ENCODE data around the gene OR5M8. TPM values are rescaled to one million over a fixed set of nuclear protein-coding genes. Genes with fewer than 3 reads are reported as not detected.

Gene OR5M8
- not detected for total RNA-seq

GRCh38 chr11:56491270-56491669, at the start of gene OR5M8:
Gene OR5M8, minus strand, starts transcription at chr11:56491370. Its CDS starts 0 bp downstream, at chr11:56491370.
- whole genome bisulfite sequencing, 2 donors, result 81 to 82% methylated on average over 7 of the region's 7 CpGs
- no peak for DNase-seq (ENCODE audit: low spot score in 2 of 2)
- intact Hi-C loops (cut with DNase I; ENCODE audit: low total_unique reads), result no loop called here
- no peak within 1 kb of the TSS for H3K4me3 ChIP-seq (ENCODE audit: low read depth, poor library complexity, severe bottlenecking)
- no peak for TF ChIP-seq POLR2A (IDR thresholded peaks at IDR 0.05)
- TF ChIP-seq CTCF (IDR thresholded peaks at IDR 0.05), result no peak

- DNase-seq (ENCODE audit: low spot score in 2 of 2), result no peak
- TF ChIP-seq CTCF (IDR thresholded peaks at IDR 0.05), result no peak
- TF ChIP-seq POLR2A (IDR thresholded peaks at IDR 0.05), result no peak
- 66 to 69% methylated on average over 3 of the region's 3 CpGs for WGBS, 2 donors
- H3K4me3 ChIP-seq (ENCODE audit: low read depth, poor library complexity, severe bottlenecking), result no peak overlapping the region
- intact Hi-C loops (cut with DNase I; ENCODE audit: low total_unique reads), result no loop called here
Measured at GRCh38 chr11:56533054-56533740, 42.0 kb upstream of the OR5M8 start.

- TF ChIP-seq POLR2A (IDR thresholded peaks at IDR 0.05) (no peak), CTCF (IDR thresholded peaks at IDR 0.05) (no peak)
- H3K4me3 ChIP-seq (ENCODE audit: low read depth, poor library complexity, severe bottlenecking), result no peak overlapping the region
- DNase-seq (ENCODE audit: low spot score in 2 of 2), result no peak
- WGBS, 2 donors, result 81 to 83% methylated on average over 2 of the region's 2 CpGs
- intact Hi-C loops (cut with DNase I; ENCODE audit: low total_unique reads), result no loop called here
Measured at GRCh38 chr11:56531856-56532255, 40.7 kb upstream of the OR5M8 start.

- no peak for TF ChIP-seq POLR2A (IDR thresholded peaks at IDR 0.05)
- no peak for TF ChIP-seq CTCF (IDR thresholded peaks at IDR 0.05)
- 58 to 69% methylated on average over 5 of the region's 5 CpGs for WGBS, 2 donors
- intact Hi-C loops (cut with DNase I; ENCODE audit: low total_unique reads), result no loop called here
- no peak overlapping the region for H3K4me3 ChIP-seq (ENCODE audit: low read depth, poor library complexity, severe bottlenecking)
- DNase-seq (ENCODE audit: low spot score in 2 of 2), result no peak
Measured at GRCh38 chr11:56522008-56522407, 30.8 kb upstream of the OR5M8 start.

GRCh38 chr11:56513280-56513679, 22.1 kb upstream of the OR5M8 start:
- H3K4me3 ChIP-seq (ENCODE audit: low read depth, poor library complexity, severe bottlenecking), result no peak overlapping the region
- WGBS, 2 donors, result 70 to 74% methylated on average over 1 of the region's 1 CpG
- DNase-seq (ENCODE audit: low spot score in 2 of 2), result no peak
- intact Hi-C loops (cut with DNase I; ENCODE audit: low total_unique reads), result no loop called here
- TF ChIP-seq CTCF (IDR thresholded peaks at IDR 0.05) (no peak), POLR2A (IDR thresholded peaks at IDR 0.05) (no peak)

- TF ChIP-seq POLR2A (IDR thresholded peaks at IDR 0.05) (no peak), CTCF (IDR thresholded peaks at IDR 0.05) (no peak)
- H3K4me3 ChIP-seq (ENCODE audit: low read depth, poor library complexity, severe bottlenecking), result no peak overlapping the region
- no peak for DNase-seq (ENCODE audit: low spot score in 2 of 2)
- intact Hi-C loops (cut with DNase I; ENCODE audit: low total_unique reads), result no loop called here
- 84 to 96% methylated on average over 1 of the region's 1 CpG for WGBS, 2 donors
Measured at GRCh38 chr11:56509439-56509838, 18.3 kb upstream of the OR5M8 start.

Measured in lower leg skin (tissue), 4 donors.